MV-4-11 (cell line): Measurements from ENCODE around the gene LONP1.
"Not testable (repeated sequence)": the region's sequence is repeated elsewhere in the genome, so short reads cannot be mapped to it uniquely, and the experiment has no call there.

Source experiments
- DNase-seq: peaks from one replicate; lab custom pipeline; 2025; lab: John Stamatoyannopoulos, UW

Gene LONP1

GRCh38 chr19:5719961-5720790 lies at the start of gene LONP1, which contains the start of gene CATSPERD:
Gene LONP1, minus strand, starts transcription at chr19:5720146. Its CDS starts 14 bp downstream, at chr19:5720132.
Gene CATSPERD, plus strand, starts transcription at chr19:5720637. Its CDS starts 101 bp downstream, at chr19:5720738.
- peak; percentile 100 for DNase-seq

GRCh38 chr19:5767949-5768348 lies 48.0 kb upstream of the LONP1 start:
- DNase-seq = no peak

GRCh38 chr19:5765220-5765619 lies 45.3 kb upstream of the LONP1 start:
- no peak for DNase-seq

GRCh38 chr19:5762608-5763217 lies 42.8 kb upstream of the LONP1 start:
- no peak for DNase-seq

- DNase-seq = no peak
Observed at GRCh38 chr19:5753743-5754142, 33.8 kb upstream of the LONP1 start.

GRCh38 chr19:5751709-5752108 lies 31.8 kb upstream of the LONP1 start:
- no peak for DNase-seq

GRCh38 chr19:5749505-5749904 lies 29.6 kb upstream of the LONP1 start:
- DNase-seq = no peak

- not testable (repeated sequence) for DNase-seq
Observed at GRCh38 chr19:5748920-5749319, 29.0 kb upstream of the LONP1 start.

- DNase-seq = not testable (repeated sequence)
Observed at GRCh38 chr19:5744999-5745398, 25.1 kb upstream of the LONP1 start.

- no peak for DNase-seq
Observed at GRCh38 chr19:5743630-5744029, 23.7 kb upstream of the LONP1 start.

- DNase-seq = no peak
Observed at GRCh38 chr19:5742051-5742450, 22.1 kb upstream of the LONP1 start.

- no peak for DNase-seq
Observed at GRCh38 chr19:5738423-5738822, 18.5 kb upstream of the LONP1 start.

GRCh38 chr19:5733172-5733571 lies 13.2 kb upstream of the LONP1 start:
- not testable (repeated sequence) for DNase-seq

GRCh38 chr19:5727453-5728050 lies 7.6 kb upstream of the LONP1 start:
- DNase-seq = no peak

- DNase-seq = peak; percentile 36
Observed at GRCh38 chr19:5719274-5719960, 529 bp downstream of the LONP1 start.

GRCh38 chr19:5718579-5719273 lies 1.2 kb downstream of the LONP1 start:
- DNase-seq = peak; percentile 95

- peak; percentile 70 for DNase-seq
Observed at GRCh38 chr19:5718037-5718578, 1.8 kb downstream of the LONP1 start.

GRCh38 chr19:5717215-5717935 lies 2.6 kb downstream of the LONP1 start:
- DNase-seq = no peak

- DNase-seq = no peak
Observed at GRCh38 chr19:5714816-5715215, 5.1 kb downstream of the LONP1 start.

GRCh38 chr19:5713228-5713627 lies 6.7 kb downstream of the LONP1 start:
- no peak for DNase-seq

GRCh38 chr19:5711713-5712161 lies 8.2 kb downstream of the LONP1 start:
- no peak for DNase-seq
